ENCODE measurements around the gene ZCCHC7. TPM values are rescaled to one million over a fixed set of nuclear protein-coding genes. Genes with fewer than 3 reads are reported as not detected.

Gene ZCCHC7
- total and polyA plus RNA-seq, 5 experiments from 2014 or later, result 27.2 to 56.0 (median 40.2) TPM

DNA sequence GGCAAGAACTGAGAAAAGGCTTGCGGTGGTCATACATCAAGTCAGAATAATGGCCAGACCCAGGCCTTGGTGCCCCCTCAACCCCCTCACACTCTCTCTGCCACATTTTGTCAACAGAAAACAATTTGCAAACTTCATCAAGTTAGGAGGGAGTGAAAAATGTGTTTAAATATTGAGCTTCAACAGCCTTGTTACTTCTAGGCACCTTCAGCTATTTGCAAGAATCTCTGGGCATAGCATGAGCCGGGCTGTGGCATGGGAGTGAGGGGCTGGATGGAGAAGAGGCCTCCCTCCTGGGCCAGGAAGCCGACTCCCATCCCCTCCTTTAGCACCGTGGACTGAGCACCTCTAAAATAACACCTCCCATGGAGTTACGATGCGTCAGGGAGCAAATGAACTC is 249.9 kb downstream of the ZCCHC7 start:
- Mint-ChIP-seq H3K9me3 (no peaks in the 10 kb centered on the region), H3K4me1 (peaks cover 2 to 66% (median 4%) of the 10 kb centered on the region in 4 donors), H3K27ac (peak overlapping the region in 1 of 10 donors; percentile 51), H3K27me3 (peaks cover 0 to 2% (median 1%) of the 10 kb centered on the region in 5 donors), H3K36me3 (no peaks in the 10 kb centered on the region), H3K4me3 (no peak overlapping the region)
- ATAC-seq (no peak), DNase-seq (no peak)
- POLR2A ChIA-PET, result no interaction called here

DNA sequence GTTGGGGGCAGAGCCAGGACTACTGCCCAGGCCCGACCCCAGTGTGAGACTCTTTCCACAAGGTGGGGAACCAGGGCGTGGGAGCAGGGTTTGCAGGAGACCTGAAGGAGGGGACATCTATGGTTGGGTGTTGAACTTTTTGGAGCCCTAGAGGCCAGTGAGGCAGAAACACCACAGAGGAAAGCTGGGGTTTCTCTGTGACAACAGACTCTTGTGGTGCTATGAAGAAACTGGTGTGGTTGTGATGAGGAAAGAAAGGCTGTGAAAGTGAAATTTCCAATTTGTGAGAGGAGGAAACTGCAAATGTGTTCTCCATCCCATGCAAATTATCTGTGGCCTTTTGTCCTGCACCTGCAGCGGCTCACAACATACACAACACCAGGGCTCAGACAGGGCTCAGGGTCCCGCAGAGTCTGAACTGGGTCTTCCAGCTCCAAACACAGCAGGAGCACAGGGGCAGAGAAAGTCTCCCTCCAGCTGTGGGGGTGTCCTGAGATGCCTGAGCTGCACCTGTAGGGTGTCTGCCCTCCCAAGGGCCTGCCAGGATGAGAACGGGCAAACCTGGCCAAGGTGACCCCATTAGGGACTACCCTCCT is 250.7 kb downstream of the ZCCHC7 start:
- Mint-ChIP-seq H3K4me3 (peak overlapping the region in 1 of 10 donors; percentile 34), H3K9me3 (no peaks in the 10 kb centered on the region), H3K36me3 (no peaks in the 10 kb centered on the region), H3K4me1 (peaks cover 2 to 70% (median 4%) of the 10 kb centered on the region in 4 donors), H3K27me3 (peaks cover 0 to 3% (median 3%) of the 10 kb centered on the region in 5 donors), H3K27ac (peak overlapping the region in 2 of 10 donors; percentile 51 to 61)
- no peak for DNase-seq
- ATAC-seq, result peak in 1 of 2 donors; percentile 39
- POLR2A ChIA-PET, result no interaction called here

GRCh38 chr9:37371565-37372464 is 251.4 kb downstream of the ZCCHC7 start:
- Mint-ChIP-seq H3K4me1 (peaks cover 4 to 72% (median 4%) of the 10 kb centered on the region in 4 donors), H3K4me3 (peak overlapping the region in 2 of 10 donors; percentile 34 to 36), H3K36me3 (no peaks in the 10 kb centered on the region), H3K9me3 (no peaks in the 10 kb centered on the region), H3K27ac (peak overlapping the region in 3 of 10 donors; percentile 47 to 75 (median 61)), H3K27me3 (peaks cover 4 to 8% (median 7%) of the 10 kb centered on the region in 5 donors)
- ATAC-seq, result no peak
- POLR2A ChIA-PET, result no interaction called here
- no peak for DNase-seq

GRCh38 chr9:37372839-37373238 is 252.5 kb downstream of the ZCCHC7 start:
- Mint-ChIP-seq H3K9me3 (no peaks in the 10 kb centered on the region), H3K4me3 (no peak overlapping the region), H3K36me3 (no peaks in the 10 kb centered on the region), H3K27me3 (peaks cover 4 to 17% (median 7%) of the 10 kb centered on the region in 5 donors), H3K27ac (peak overlapping the region in 1 of 10 donors; percentile 47), H3K4me1 (peaks cover 4 to 79% (median 5%) of the 10 kb centered on the region in 4 donors)
- POLR2A ChIA-PET, result no interaction called here
- no peak for DNase-seq
- ATAC-seq, result no peak

DNA sequence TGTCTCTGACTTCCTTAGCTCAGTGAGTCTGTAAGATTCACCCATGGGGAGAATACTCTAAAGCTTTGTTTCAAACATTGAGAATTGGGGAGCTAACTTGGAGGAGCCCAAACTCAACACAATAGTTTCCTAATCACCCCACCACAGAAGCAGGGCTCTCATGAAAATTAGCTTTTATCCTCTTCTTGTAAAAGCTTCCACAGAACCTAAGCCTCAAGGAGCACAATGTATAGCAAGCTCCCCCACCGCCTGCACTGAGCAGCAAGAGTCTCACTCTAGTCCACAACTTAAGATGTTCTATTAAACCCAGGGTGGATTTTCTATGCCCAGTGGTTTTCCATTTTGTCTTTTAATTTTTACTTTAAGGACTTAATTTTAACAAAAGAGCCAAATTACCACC is 253.2 kb downstream of the ZCCHC7 start:
- no peak overlapping the region for H3K4me3 Mint-ChIP-seq
- H3K9me3 Mint-ChIP-seq, result no peaks in the 10 kb centered on the region
- H3K27me3 Mint-ChIP-seq, result peaks cover 4 to 18% (median 7%) of the 10 kb centered on the region in 5 donors
- ATAC-seq, result no peak
- no peaks in the 10 kb centered on the region for H3K36me3 Mint-ChIP-seq
- POLR2A ChIA-PET, result no interaction called here
- no peak for DNase-seq
- H3K4me1 Mint-ChIP-seq, result peaks cover 4 to 80% (median 5%) of the 10 kb centered on the region in 4 donors
- peak overlapping the region in 1 of 10 donors; percentile 26 for H3K27ac Mint-ChIP-seq

DNA sequence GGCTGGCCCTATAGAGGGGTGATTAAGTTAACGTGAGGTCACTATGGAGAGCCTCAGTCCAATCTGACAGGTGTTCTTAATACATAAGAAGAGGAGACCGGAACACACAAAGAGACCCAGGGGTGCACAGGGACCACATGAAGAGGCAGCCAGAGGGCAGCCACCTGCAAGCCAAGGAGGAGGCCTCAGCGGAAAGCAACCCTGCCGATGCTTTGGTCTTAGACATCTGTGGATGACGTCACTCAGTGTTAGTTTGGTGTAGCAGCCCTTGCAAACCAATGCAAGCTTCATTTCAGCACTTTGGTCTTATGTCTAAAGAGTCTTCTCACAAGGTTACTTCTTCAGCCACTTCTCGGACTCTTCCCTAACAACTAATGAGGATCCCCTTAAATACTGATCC is 254.5 kb downstream of the ZCCHC7 start:
- Mint-ChIP-seq H3K4me1 (peaks cover 3 to 73% (median 4%) of the 10 kb centered on the region in 4 donors), H3K9me3 (no peaks in the 10 kb centered on the region), H3K36me3 (peaks cover 0 to 3% (median 0%) of the 10 kb centered on the region in 3 donors), H3K27ac (peak overlapping the region in 2 of 10 donors; percentile 47 to 52), H3K4me3 (peak overlapping the region in 1 of 10 donors; percentile 33), H3K27me3 (peaks cover 4 to 22% (median 11%) of the 10 kb centered on the region in 5 donors)
- DNase-seq, result peak in 2 of 10 donors; percentile 9 to 40
- POLR2A ChIA-PET, result no interaction called here
- ATAC-seq, result peak; percentile 54 to 75

DNA sequence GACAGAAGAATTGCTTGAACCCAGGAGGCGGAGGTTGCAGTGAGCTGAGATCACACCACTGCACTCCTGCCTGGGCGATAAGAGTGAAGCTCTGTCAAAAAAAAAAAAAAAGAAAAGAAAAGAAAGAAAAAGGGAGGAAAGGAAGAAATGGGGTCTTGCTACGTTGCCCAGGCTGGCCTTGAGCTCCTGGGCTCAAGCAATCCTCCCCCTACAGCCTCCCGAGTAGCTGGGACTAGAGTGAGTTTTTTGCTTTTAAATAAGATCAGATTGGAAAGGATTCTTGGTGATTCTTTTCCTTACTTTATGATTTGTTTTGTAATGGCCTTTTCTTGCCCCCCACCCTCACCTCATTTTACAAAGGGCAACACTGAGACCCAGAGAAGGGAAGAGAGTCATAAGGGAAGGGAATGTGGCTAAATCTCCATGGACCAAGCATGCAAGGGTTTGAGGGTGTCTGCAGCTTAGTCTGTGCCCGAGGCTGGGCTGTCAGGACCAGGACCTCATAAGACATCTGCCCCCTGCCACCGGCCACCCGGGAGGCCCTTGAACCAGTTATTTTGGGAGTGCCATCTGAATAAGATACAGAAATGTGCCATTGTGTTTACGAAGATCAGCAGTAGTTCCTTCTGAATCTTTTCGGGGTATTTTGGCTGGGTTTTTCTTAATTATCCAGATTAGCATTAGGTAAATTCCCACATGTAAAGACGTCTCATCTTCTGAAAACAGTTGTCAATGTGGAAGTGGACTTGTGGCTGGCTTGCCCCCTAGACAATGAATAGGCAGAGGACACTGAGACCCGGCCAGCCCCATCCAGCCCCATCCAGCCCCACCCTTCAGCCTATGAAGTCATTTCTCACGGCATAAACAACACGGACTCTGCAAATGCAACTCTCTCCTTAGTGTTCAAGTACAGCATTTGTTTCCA is 257.6 kb downstream of the ZCCHC7 start:
- Mint-ChIP-seq H3K9me3 (no peaks in the 10 kb centered on the region), H3K27ac (peak overlapping the region in 1 of 10 donors; percentile 47), H3K27me3 (peaks cover 6 to 23% (median 13%) of the 10 kb centered on the region in 5 donors), H3K4me3 (no peak overlapping the region), H3K4me1 (peaks cover 3 to 70% (median 4%) of the 10 kb centered on the region in 4 donors), H3K36me3 (peaks cover 0 to 3% (median 0%) of the 10 kb centered on the region in 3 donors)
- POLR2A ChIA-PET, result no interaction called here
- DNase-seq, result no peak
- ATAC-seq, result no peak

DNA sequence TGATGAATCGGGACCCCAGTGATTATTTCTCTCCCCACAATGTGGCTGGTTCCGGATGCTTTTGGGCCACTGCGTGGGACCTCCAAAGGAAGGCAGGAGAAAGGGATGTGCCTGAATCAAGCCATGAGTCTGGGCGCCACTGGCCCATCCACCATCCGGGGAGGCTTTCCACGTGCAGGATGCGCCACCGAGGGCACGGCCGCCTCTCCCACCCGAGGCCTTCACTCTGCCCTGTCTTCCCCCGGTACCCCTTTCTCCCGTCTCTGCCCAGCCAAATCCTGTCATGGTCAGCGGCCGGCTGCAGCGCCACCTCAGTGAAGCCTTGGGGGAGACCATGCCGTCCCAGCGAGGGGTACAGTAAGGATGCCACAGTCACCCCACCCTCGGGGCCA is 258.2 kb downstream of the ZCCHC7 start:
- POLR2A ChIA-PET, result no interaction called here
- peaks cover 3 to 64% (median 4%) of the 10 kb centered on the region in 4 donors for H3K4me1 Mint-ChIP-seq
- no peak for ATAC-seq
- no peaks in the 10 kb centered on the region for H3K9me3 Mint-ChIP-seq
- no peak for DNase-seq
- H3K27ac Mint-ChIP-seq, result peak overlapping the region in 1 of 10 donors; percentile 47
- no peak overlapping the region for H3K4me3 Mint-ChIP-seq
- H3K36me3 Mint-ChIP-seq, result peaks cover 0 to 3% (median 0%) of the 10 kb centered on the region in 3 donors
- peaks cover 6 to 23% (median 13%) of the 10 kb centered on the region in 5 donors for H3K27me3 Mint-ChIP-seq

DNA sequence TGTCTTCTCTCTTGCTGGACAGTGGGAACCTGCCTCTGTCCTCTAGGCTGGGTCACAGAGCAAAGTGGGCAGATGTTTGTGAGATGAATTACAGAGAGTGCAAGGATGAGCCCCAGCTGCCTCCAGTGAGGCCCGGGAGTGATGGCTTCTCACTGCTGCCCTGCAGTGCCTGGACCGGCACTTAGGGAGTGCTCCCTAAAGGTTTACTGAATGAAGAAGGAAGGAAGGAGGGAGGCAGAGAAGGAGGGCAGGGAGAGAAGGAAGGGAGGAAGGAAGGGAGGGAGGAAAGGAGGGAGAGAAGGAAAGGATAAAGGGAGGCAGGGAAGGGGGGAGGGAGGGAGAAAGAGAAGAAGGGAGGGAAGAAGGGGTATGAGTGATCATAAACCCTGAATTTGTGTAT is 259.5 kb downstream of the ZCCHC7 start:
- POLR2A ChIA-PET, result no interaction called here
- peaks cover 0 to 3% (median 0%) of the 10 kb centered on the region in 3 donors for H3K36me3 Mint-ChIP-seq
- ATAC-seq, result no peak
- DNase-seq, result no peak
- H3K9me3 Mint-ChIP-seq, result no peaks in the 10 kb centered on the region
- peaks cover 3 to 61% (median 4%) of the 10 kb centered on the region in 4 donors for H3K4me1 Mint-ChIP-seq
- peaks cover 5 to 23% (median 13%) of the 10 kb centered on the region in 5 donors for H3K27me3 Mint-ChIP-seq
- no peak overlapping the region for H3K4me3 Mint-ChIP-seq
- H3K27ac Mint-ChIP-seq, result peak overlapping the region in 1 of 10 donors; percentile 39

DNA sequence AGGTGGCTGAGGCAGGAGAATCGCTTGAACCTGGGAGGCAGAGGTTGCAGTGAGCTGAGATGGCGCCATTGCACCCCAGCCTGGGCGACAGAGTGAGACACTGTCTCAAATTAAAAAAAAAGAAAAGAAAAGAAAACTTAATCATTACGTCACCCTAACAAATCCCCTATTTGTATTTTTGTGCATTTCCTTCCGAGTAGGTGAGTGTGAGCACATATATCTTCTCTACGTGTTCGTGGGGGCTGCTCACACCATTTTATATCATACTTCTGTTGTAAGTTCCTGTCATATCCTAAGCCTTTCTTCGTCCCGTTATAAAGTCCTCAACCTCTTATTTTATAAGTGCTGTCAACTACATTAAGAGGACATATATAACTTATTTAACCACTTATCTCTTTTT is 260.2 kb downstream of the ZCCHC7 start:
- Mint-ChIP-seq H3K4me3 (no peak overlapping the region), H3K36me3 (peaks cover 0 to 3% (median 0%) of the 10 kb centered on the region in 3 donors), H3K4me1 (peaks cover 0 to 55% (median 2%) of the 10 kb centered on the region in 4 donors), H3K27ac (no peak overlapping the region), H3K27me3 (peaks cover 4 to 22% (median 13%) of the 10 kb centered on the region in 5 donors), H3K9me3 (no peaks in the 10 kb centered on the region)
- POLR2A ChIA-PET, result no interaction called here
- DNase-seq, result no peak
- ATAC-seq, result no peak

GRCh38 chr9:37381094-37381741 is 260.8 kb downstream of the ZCCHC7 start:
- ATAC-seq (no peak), DNase-seq (no peak)
- no peaks in the 10 kb centered on the region for H3K9me3 Mint-ChIP-seq
- H3K27ac Mint-ChIP-seq, result no peak overlapping the region
- H3K4me3 Mint-ChIP-seq, result no peak overlapping the region
- peaks cover 2 to 19% (median 13%) of the 10 kb centered on the region in 5 donors for H3K27me3 Mint-ChIP-seq
- POLR2A ChIA-PET, result no interaction called here
- H3K36me3 Mint-ChIP-seq, result peaks cover 0 to 3% (median 0%) of the 10 kb centered on the region in 3 donors
- H3K4me1 Mint-ChIP-seq, result peaks cover 0 to 59% (median 2%) of the 10 kb centered on the region in 4 donors
